Skeletal muscle tissue (tissue), 4 donors: ENCODE measurements around the gene C11orf65. TPM values are rescaled to one million over a fixed set of nuclear protein-coding genes. Genes with fewer than 3 reads are reported as not detected.
A peak's percentile ranks its signal among the peaks of the same experiment; 100 is the strongest.
"Not testable (repeated sequence)": the region's sequence is repeated elsewhere in the genome, so short reads cannot be mapped to it uniquely, and the experiment has no call there.

Source experiments
- H3K27ac ChIP-seq: one replicate; pipeline ENCODE4 v1.7.0; 2013; ENCODE audit warnings: mild to moderate bottlenecking, low read depth, low read length, inconsistent platforms
- H3K27me3 ChIP-seq, 3 donors: one replicate each; pipeline ENCODE4 v1.7.0; 2013; ENCODE audit warnings: low read length in 3 of 3; ENCODE audit not compliant: control insufficient read depth in 3 of 3, insufficient read depth in 3 of 3
- H3K36me3 ChIP-seq, 3 donors: one replicate each; pipeline ENCODE4 v1.7.0; 2013; ENCODE audit warnings: low read length in 3 of 3; ENCODE audit not compliant: control insufficient read depth in 3 of 3, insufficient read depth in 3 of 3
- H3K4me1 ChIP-seq, 3 donors: one replicate each; pipeline ENCODE4 v1.7.0; 2013; ENCODE audit warnings: low read length in 3 of 3, mild to moderate bottlenecking in 3 of 3; ENCODE audit not compliant: control insufficient read depth in 3 of 3, insufficient read depth in 3 of 3
- H3K4me3 ChIP-seq, 3 donors: one replicate each; pipeline ENCODE4 v1.7.0; 2013; ENCODE audit warnings: low read length in 3 of 3
- H3K9ac ChIP-seq, 3 donors: one replicate each; pipeline ENCODE4 v1.7.0; 2013; ENCODE audit warnings: low read length in 3 of 3, mild to moderate bottlenecking in 3 of 3, moderate library complexity in 2 of 3, low read depth in 1 of 3
- H3K9me3 ChIP-seq, 3 donors: one replicate each; pipeline ENCODE4 v1.7.0; 2013; ENCODE audit warnings: low read length in 3 of 3; ENCODE audit not compliant: control insufficient read depth in 3 of 3
- total RNA-seq: library from RNA; depleted of rRNA; stranded (reverse); fragments of >200 nt; gene quantifications from one replicate; pipeline ENCODE4 v1.2.3, GENCODE V29; 2014
- donor health status: Osteomylitis.

The C11orf65 gene
- total RNA-seq, 1 donor from 2014 or later, result 1.0 TPM

GRCh38 chr11:108474664-108475463 lies 7.5 kb upstream of the C11orf65 start:
- H3K9ac ChIP-seq, result no peak overlapping the region
- H3K4me1 ChIP-seq, result no peaks in the 10 kb centered on the region
- H3K36me3 ChIP-seq, result peaks cover 9 to 30% (median 21%) of the 10 kb centered on the region in 3 donors
- no peaks in the 10 kb centered on the region for H3K9me3 ChIP-seq
- no peaks in the 10 kb centered on the region for H3K27me3 ChIP-seq
- no peak overlapping the region for H3K4me3 ChIP-seq
- H3K27ac ChIP-seq, result no peak overlapping the region

GRCh38 chr11:108472681-108473080 lies 5.4 kb upstream of the C11orf65 start:
- Histone ChIP-seq H3K4me3 (no peak overlapping the region), H3K27me3 (no peaks in the 10 kb centered on the region), H3K4me1 (no peaks in the 10 kb centered on the region), H3K9me3 (no peaks in the 10 kb centered on the region), H3K9ac (no peak overlapping the region), H3K36me3 (peaks cover 9 to 24% (median 21%) of the 10 kb centered on the region in 3 donors), H3K27ac (no peak overlapping the region)

GRCh38 chr11:108468478-108468864 lies 1.1 kb upstream of the C11orf65 start:
- Histone ChIP-seq H3K9me3 (no peaks in the 10 kb centered on the region), H3K4me3 (no peak overlapping the region), H3K27ac (no peak overlapping the region), H3K9ac (no peak overlapping the region), H3K36me3 (no peaks in the 10 kb centered on the region), H3K4me1 (peaks cover 0 to 6% (median 2%) of the 10 kb centered on the region in 3 donors), H3K27me3 (no peaks in the 10 kb centered on the region)

- Histone ChIP-seq H3K4me3 (peak overlapping the region; percentile 85 to 100 (median 98)), H3K9ac (peak overlapping the region; percentile 96 to 100 (median 96)), H3K36me3 (no peaks in the 10 kb centered on the region), H3K27me3 (no peaks in the 10 kb centered on the region), H3K27ac (peak overlapping the region; percentile 99), H3K9me3 (no peaks in the 10 kb centered on the region), H3K4me1 (peaks cover 0 to 6% (median 2%) of the 10 kb centered on the region in 3 donors)
These were observed 924 bp downstream of the C11orf65 start for GRCh38 chr11:108466405-108466804.

- peaks cover 0 to 5% (median 0%) of the 10 kb centered on the region in 3 donors for H3K9me3 ChIP-seq
- no peak overlapping the region for H3K27ac ChIP-seq
- H3K36me3 ChIP-seq, result no peaks in the 10 kb centered on the region
- H3K4me1 ChIP-seq, result no peaks in the 10 kb centered on the region
- H3K9ac ChIP-seq, result no peak overlapping the region
- H3K27me3 ChIP-seq, result no peaks in the 10 kb centered on the region
- no peak overlapping the region for H3K4me3 ChIP-seq
These were observed 14.0 kb downstream of the C11orf65 start for GRCh38 chr11:108453207-108453835.

GRCh38 chr11:108441445-108441844 lies 25.9 kb downstream of the C11orf65 start:
- H3K27me3 ChIP-seq, H3K4me3 ChIP-seq, H3K27ac ChIP-seq, H3K36me3 ChIP-seq, H3K9me3 ChIP-seq, H3K9ac ChIP-seq, H3K4me1 ChIP-seq: not testable (repeated sequence)

GRCh38 chr11:108436594-108436993 lies 30.7 kb downstream of the C11orf65 start:
- Histone ChIP-seq H3K9ac (no peak overlapping the region), H3K4me3 (no peak overlapping the region), H3K36me3 (no peaks in the 10 kb centered on the region), H3K4me1 (no peaks in the 10 kb centered on the region), H3K9me3 (peaks cover 0 to 2% (median 0%) of the 10 kb centered on the region in 3 donors), H3K27ac (no peak overlapping the region), H3K27me3 (no peaks in the 10 kb centered on the region)

- Histone ChIP-seq H3K27me3 (no peaks in the 10 kb centered on the region), H3K4me1 (no peaks in the 10 kb centered on the region), H3K9ac (no peak overlapping the region), H3K27ac (no peak overlapping the region), H3K9me3 (no peaks in the 10 kb centered on the region), H3K36me3 (no peaks in the 10 kb centered on the region), H3K4me3 (no peak overlapping the region)
These were observed 32.3 kb downstream of the C11orf65 start for GRCh38 chr11:108435066-108435465.

- Histone ChIP-seq H3K4me3 (no peak overlapping the region), H3K9me3 (no peaks in the 10 kb centered on the region), H3K36me3 (no peaks in the 10 kb centered on the region), H3K4me1 (no peaks in the 10 kb centered on the region), H3K9ac (no peak overlapping the region), H3K27ac (no peak overlapping the region), H3K27me3 (no peaks in the 10 kb centered on the region)
These were observed 34.5 kb downstream of the C11orf65 start for GRCh38 chr11:108432783-108433182.

GRCh38 chr11:108431997-108432396 lies 35.3 kb downstream of the C11orf65 start:
- H3K4me1 ChIP-seq, result no peaks in the 10 kb centered on the region
- no peak overlapping the region for H3K9ac ChIP-seq
- no peaks in the 10 kb centered on the region for H3K27me3 ChIP-seq
- H3K36me3 ChIP-seq, result no peaks in the 10 kb centered on the region
- H3K9me3 ChIP-seq, result no peaks in the 10 kb centered on the region
- no peak overlapping the region for H3K4me3 ChIP-seq
- no peak overlapping the region for H3K27ac ChIP-seq
